ENCODE results near the gene RCCD1.
"Not testable (repeated sequence)": the region's sequence is repeated elsewhere in the genome, so short reads cannot be mapped to it uniquely, and the experiment has no call there.

The RCCD1 gene

GRCh38 chr15:90954712-90955623 is at the start of gene RCCD1:
TSS of gene RCCD1 (plus strand) at chr15:90954884. CDS start at chr15:90956735, 1,851 bp downstream.
- DNase-seq (ENCODE audit: low read depth in 2 of 2): peak; percentile 85 to 86

GRCh38 chr15:90905306-90906180 is 49.1 kb upstream of the RCCD1 start:
- DNase-seq (ENCODE audit: low read depth in 2 of 2): no peak

GRCh38 chr15:90906181-90906849 is 48.4 kb upstream of the RCCD1 start:
- DNase-seq (ENCODE audit: low read depth in 2 of 2): no peak

GRCh38 chr15:90907051-90907660 is 47.5 kb upstream of the RCCD1 start:
- DNase-seq (ENCODE audit: low read depth in 2 of 2): no peak

- DNase-seq (ENCODE audit: low read depth in 2 of 2): no peak
These were observed 46.7 kb upstream of the RCCD1 start for GRCh38 chr15:90907838-90908507.

- DNase-seq (ENCODE audit: low read depth in 2 of 2): not testable (repeated sequence)
These were observed 45.2 kb upstream of the RCCD1 start for GRCh38 chr15:90909449-90909848.

- no peak for DNase-seq (ENCODE audit: low read depth in 2 of 2)
These were observed 44.7 kb upstream of the RCCD1 start for GRCh38 chr15:90909976-90910375.

- DNase-seq (ENCODE audit: low read depth in 2 of 2): no peak
These were observed 44.0 kb upstream of the RCCD1 start for GRCh38 chr15:90910441-90911301.

- no peak for DNase-seq (ENCODE audit: low read depth in 2 of 2)
These were observed 43.4 kb upstream of the RCCD1 start for GRCh38 chr15:90911302-90911623.

- no peak for DNase-seq (ENCODE audit: low read depth in 2 of 2)
These were observed 42.5 kb upstream of the RCCD1 start for GRCh38 chr15:90911906-90912769.

- DNase-seq (ENCODE audit: low read depth in 2 of 2): no peak
These were observed 42.0 kb upstream of the RCCD1 start for GRCh38 chr15:90912770-90913075.

- DNase-seq (ENCODE audit: low read depth in 2 of 2): no peak
These were observed 41.2 kb upstream of the RCCD1 start for GRCh38 chr15:90913398-90913944.

GRCh38 chr15:90914305-90915080 is 40.2 kb upstream of the RCCD1 start:
- no peak for DNase-seq (ENCODE audit: low read depth in 2 of 2)

GRCh38 chr15:90915216-90915807 is 39.4 kb upstream of the RCCD1 start:
- no peak for DNase-seq (ENCODE audit: low read depth in 2 of 2)

GRCh38 chr15:90915808-90916440 is 38.8 kb upstream of the RCCD1 start:
- DNase-seq (ENCODE audit: low read depth in 2 of 2): no peak

- no peak for DNase-seq (ENCODE audit: low read depth in 2 of 2)
These were observed 38.2 kb upstream of the RCCD1 start for GRCh38 chr15:90916461-90916860.

GRCh38 chr15:90917569-90917968 is 37.1 kb upstream of the RCCD1 start:
- no peak for DNase-seq (ENCODE audit: low read depth in 2 of 2)
